Measurements from ENCODE around the gene KLF16. TPM values are rescaled to one million over a fixed set of nuclear protein-coding genes. Genes with fewer than 3 reads are reported as not detected.
A peak's percentile ranks its signal among the peaks of the same experiment; 100 is the strongest.

Gene KLF16
- total and polyA plus RNA-seq, 9 of the 15 experiments (the other 6 are each of a cell fraction or from before 2014, with no cell fraction given), result 0.04 to 60.4 (median 6.8) TPM

DNA sequence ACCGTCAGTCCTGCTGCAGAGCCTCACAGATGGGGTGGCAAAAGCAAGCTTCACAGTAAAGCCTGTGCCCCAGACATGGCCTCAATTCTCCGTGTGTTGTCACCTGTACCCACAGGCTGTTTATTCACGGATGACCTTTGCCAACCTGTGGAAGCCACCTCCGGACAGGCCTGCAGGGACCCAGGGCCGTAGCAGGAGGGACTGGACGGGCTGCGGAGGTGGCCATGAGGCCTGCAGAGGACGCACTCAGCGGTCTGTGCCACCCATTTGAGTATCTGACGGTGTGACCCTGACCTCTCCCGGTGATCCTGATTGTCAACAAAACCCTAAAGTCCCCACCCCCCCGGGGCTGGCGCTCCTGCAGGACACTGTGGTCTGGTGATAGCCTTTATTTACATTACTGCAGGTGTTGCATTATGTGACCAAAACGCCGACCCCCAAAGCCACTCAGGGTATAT lies 7.8 kb upstream of the KLF16 start (continued):
- TF ChIP-seq, protein P1, sequence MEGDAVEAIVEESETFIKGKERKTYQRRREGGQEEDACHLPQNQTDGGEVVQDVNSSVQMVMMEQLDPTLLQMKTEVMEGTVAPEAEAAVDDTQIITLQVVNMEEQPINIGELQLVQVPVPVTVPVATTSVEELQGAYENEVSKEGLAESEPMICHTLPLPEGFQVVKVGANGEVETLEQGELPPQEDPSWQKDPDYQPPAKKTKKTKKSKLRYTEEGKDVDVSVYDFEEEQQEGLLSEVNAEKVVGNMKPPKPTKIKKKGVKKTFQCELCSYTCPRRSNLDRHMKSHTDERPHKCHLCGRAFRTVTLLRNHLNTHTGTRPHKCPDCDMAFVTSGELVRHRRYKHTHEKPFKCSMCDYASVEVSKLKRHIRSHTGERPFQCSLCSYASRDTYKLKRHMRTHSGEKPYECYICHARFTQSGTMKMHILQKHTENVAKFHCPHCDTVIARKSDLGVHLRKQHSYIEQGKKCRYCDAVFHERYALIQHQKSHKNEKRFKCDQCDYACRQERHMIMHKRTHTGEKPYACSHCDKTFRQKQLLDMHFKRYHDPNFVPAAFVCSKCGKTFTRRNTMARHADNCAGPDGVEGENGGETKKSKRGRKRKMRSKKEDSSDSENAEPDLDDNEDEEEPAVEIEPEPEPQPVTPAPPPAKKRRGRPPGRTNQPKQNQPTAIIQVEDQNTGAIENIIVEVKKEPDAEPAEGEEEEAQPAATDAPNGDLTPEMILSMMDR (IDR thresholded peaks at IDR 0.05 in 2 of 3, conservative IDR thresholded peaks at IDR 0.05 in 1 of 3; ENCODE audit: insufficient read depth in 2 of 3, low read depth in 1 of 3, low read length in 3 of 3), result peak in 2 of 3 experiments; percentile 49 to 54; a peak in 4 of 6 replicates
- TF ChIP-seq RAD21 (CRISPR knock-in tag; conservative IDR thresholded peaks at IDR 0.05 in 1 of 2, IDR thresholded peaks at IDR 0.05 in 1 of 2) (peak in 1 of 2 experiments; percentile 23; a peak in 1 of 4 replicates), SIN3A (IDR thresholded peaks at IDR 0.05; ENCODE audit: borderline replicate concordance in 2 of 2, control insufficient read depth in 1 of 2, low read depth in 2 of 2, low read length in 2 of 2) (no peak), ZNF76 (CRISPR knock-in tag; IDR thresholded peaks at IDR 0.05; ENCODE audit: borderline replicate concordance) (no peak), ARID1B (IDR thresholded peaks at IDR 0.05) (peak; percentile 25; the same call in 1 of the 2 replicates), POLR2G (IDR thresholded peaks at IDR 0.05; ENCODE audit: low read depth, low read length) (peak; percentile 59; the same call in 1 of the 2 replicates), CBFA2T3 (IDR thresholded peaks at IDR 0.05) (peak; percentile 29; the same call in 1 of the 2 replicates), CCNT2 (IDR thresholded peaks at IDR 0.05; ENCODE audit: borderline replicate concordance, extremely low read depth, insufficient read length, low read depth, low read length) (peak; percentile 12), RBM22 (IDR thresholded peaks at IDR 0.05; ENCODE audit: low read depth, low read length, poor library complexity, severe bottlenecking) (peak; percentile 33), NCOA1 (IDR thresholded peaks at IDR 0.05; ENCODE audit: low read depth) (no peak), FOXA3 (CRISPR knock-in tag; conservative IDR thresholded peaks at IDR 0.05 in 1 of 2, IDR thresholded peaks at IDR 0.05 in 1 of 2) (peak in 1 of 2 experiments; percentile 36; a peak in 1 of 4 replicates), SIRT6 (IDR thresholded peaks at IDR 0.05; ENCODE audit: low read depth, low read length) (no peak), ZNF347 (CRISPR knock-in tag; IDR thresholded peaks at IDR 0.05; ENCODE audit: low read depth) (no peak), PHF21A (IDR thresholded peaks at IDR 0.05; ENCODE audit: borderline replicate concordance, low read depth) (no peak)
- TF ChIP-seq, protein P2, sequence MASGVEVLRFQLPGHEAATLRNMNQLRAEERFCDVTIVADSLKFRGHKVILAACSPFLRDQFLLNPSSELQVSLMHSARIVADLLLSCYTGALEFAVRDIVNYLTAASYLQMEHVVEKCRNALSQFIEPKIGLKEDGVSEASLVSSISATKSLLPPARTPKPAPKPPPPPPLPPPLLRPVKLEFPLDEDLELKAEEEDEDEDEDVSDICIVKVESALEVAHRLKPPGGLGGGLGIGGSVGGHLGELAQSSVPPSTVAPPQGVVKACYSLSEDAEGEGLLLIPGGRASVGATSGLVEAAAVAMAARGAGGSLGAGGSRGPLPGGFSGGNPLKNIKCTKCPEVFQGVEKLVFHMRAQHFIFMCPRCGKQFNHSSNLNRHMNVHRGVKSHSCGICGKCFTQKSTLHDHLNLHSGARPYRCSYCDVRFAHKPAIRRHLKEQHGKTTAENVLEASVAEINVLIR (CRISPR knock-in tag; IDR thresholded peaks at IDR 0.05), result no peak
- TF ChIP-seq, protein P3, sequence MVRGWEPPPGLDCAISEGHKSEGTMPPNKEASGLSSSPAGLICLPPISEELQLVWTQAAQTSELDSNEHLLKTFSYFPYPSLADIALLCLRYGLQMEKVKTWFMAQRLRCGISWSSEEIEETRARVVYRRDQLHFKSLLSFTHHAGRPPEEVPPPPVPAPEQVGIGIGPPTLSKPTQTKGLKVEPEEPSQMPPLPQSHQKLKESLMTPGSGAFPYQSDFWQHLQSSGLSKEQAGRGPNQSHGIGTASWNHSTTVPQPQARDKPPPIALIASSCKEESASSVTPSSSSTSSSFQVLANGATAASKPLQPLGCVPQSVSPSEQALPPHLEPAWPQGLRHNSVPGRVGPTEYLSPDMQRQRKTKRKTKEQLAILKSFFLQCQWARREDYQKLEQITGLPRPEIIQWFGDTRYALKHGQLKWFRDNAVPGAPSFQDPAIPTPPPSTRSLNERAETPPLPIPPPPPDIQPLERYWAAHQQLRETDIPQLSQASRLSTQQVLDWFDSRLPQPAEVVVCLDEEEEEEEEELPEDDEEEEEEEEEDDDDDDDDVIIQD (CRISPR knock-in tag; IDR thresholded peaks at IDR 0.05), result no peak
- TF ChIP-seq, protein P4, sequence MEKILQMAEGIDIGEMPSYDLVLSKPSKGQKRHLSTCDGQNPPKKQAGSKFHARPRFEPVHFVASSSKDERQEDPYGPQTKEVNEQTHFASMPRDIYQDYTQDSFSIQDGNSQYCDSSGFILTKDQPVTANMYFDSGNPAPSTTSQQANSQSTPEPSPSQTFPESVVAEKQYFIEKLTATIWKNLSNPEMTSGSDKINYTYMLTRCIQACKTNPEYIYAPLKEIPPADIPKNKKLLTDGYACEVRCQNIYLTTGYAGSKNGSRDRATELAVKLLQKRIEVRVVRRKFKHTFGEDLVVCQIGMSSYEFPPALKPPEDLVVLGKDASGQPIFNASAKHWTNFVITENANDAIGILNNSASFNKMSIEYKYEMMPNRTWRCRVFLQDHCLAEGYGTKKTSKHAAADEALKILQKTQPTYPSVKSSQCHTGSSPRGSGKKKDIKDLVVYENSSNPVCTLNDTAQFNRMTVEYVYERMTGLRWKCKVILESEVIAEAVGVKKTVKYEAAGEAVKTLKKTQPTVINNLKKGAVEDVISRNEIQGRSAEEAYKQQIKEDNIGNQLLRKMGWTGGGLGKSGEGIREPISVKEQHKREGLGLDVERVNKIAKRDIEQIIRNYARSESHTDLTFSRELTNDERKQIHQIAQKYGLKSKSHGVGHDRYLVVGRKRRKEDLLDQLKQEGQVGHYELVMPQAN (IDR thresholded peaks at IDR 0.05; ENCODE audit: borderline replicate concordance), result no peak
